CD4-positive, alpha-beta T cell treated with Interleukin-6 for 4 hours (primary cell): ENCODE data around the gene YEATS4.

ENCODE experiments used
- DNase-seq: peaks from one replicate; pipeline ENCODE4 v3.0.0-alpha.2; 2020; ENCODE audit warnings: mixed read lengths

The YEATS4 gene

DNA sequence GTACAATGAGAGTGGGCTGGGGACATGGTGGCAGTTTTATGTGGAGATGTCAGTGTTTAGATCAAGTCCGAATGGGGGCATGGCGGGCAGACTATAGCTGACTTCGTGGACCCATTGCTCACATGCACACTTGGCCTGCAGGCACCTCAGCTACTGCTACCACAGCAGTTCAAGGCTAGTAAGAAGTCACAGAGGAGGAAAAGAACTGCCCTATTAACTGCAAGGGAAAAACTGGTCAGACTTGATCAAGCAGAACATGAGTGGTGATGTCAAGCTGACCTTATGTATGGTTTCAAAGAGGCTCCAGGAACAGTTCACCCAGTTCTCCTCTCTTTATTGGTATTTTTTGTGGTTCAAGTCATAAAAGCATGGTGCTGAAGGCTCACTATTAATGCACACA, 80.5 kb downstream of the YEATS4 start:
- no peak for DNase-seq
